Cardiac fibroblast (primary cell): ENCODE results near the gene OGFOD2.
A peak's percentile ranks its signal among the peaks of the same experiment; 100 is the strongest.

ENCODE experiments used
- DNase-seq, 2 donors: peaks; one replicate each; pipeline versions ENCODE4 v3.0.0 to v3.0.0-alpha.2; 2010; ENCODE audit warnings: low read depth in 2 of 2
- H3K4me3 ChIP-seq, 2 donors: replicated peaks in 1 of 2; 1 replicate in 1 of 2; 2 replicates in 1 of 2; pipeline ENCODE4 v1.5.1; 2011; ENCODE audit warnings: low read depth in 2 of 2, low read length in 2 of 2, mild to moderate bottlenecking in 2 of 2, moderate library complexity in 1 of 2
- CTCF ChIP-seq: IDR thresholded peaks from one replicate; pipeline ENCODE4 v1.5.1; 2011; ENCODE audit warnings: low read depth, mild to moderate bottlenecking, low read length, inconsistent platforms

Gene OGFOD2

DNA sequence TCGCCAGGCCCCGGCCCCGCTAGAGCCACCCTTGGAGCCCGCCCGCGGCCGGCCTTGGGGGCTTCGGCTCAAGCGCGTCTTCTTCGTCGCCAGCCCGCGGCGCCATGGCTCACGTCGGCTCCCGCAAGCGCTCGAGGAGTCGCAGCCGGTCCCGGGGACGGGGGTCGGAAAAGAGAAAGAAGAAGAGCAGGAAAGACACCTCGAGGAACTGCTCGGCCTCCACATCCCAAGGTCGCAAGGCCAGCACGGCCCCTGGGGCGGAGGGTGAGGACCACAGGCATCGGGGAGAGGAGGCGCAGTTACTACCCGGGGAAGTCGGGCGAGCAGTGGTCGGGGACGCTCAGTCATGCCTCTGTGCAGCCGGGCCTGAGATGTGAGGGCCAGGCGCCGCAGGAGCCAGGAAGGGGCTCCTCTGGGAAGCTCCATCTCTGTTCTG, 6.0 kb downstream of the OGFOD2 start:
- peak overlapping the region; percentile 86 to 91 for H3K4me3 ChIP-seq
- no peak for TF ChIP-seq CTCF
- DNase-seq, result peak; percentile 23 to 39

DNA sequence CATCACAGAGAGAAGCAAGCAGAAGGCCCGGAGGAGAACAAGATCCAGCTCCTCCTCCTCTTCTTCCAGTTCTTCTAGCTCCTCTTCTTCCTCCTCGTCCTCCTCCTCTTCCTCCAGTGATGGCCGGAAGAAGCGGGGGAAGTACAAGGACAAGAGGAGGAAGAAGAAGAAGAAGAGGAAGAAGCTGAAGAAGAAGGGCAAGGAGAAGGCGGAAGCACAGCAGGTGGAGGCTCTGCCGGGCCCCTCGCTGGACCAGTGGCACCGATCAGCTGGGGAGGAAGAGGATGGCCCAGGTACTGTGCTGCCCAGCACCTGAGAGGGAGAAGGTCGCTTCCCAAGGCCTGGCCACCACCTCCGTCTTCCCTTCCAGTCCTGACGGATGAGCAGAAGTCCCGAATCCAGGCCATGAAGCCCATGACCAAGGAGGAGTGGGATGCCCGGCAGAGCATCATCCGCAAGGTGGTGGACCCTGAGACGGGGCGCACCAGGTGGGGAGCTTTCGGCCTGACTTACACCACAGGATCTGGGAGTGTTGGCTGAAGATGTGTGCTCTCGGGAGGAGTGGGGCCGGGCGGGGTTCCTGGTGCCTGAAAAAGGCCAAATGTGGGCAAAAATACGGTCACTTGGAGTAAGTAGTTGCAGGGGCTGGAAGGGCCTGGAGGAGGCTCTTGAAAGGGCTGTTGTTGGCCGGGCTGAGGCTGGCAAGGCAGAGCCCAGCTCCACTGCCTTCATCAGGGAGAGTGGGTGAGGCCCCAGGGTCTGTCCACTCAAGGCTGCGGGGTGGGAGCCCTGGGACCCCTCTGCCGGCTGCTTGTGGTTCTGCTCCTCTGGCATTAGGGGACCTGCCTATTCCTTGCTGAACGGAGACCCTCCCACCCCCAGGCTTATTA, 6.8 kb downstream of the OGFOD2 start:
- peak overlapping the region; percentile 86 to 91 for H3K4me3 ChIP-seq
- DNase-seq, result no peak
- TF ChIP-seq CTCF, result no peak

GRCh38 chr12:122982477-122982815, 7.4 kb downstream of the OGFOD2 start:
- TF ChIP-seq CTCF, result no peak
- DNase-seq, result no peak
- H3K4me3 ChIP-seq, result peak overlapping the region in 1 of 2 donors; percentile 86

GRCh38 chr12:122982963-122983788, 8.1 kb downstream of the OGFOD2 start:
- no peak for DNase-seq
- H3K4me3 ChIP-seq, result no peak overlapping the region
- TF ChIP-seq CTCF, result no peak

GRCh38 chr12:122983789-122984515, 8.9 kb downstream of the OGFOD2 start:
- peak; percentile 28 to 44 for DNase-seq
- TF ChIP-seq CTCF, result no peak
- no peak overlapping the region for H3K4me3 ChIP-seq

GRCh38 chr12:122984612-122985337, 9.7 kb downstream of the OGFOD2 start:
- no peak overlapping the region for H3K4me3 ChIP-seq
- DNase-seq, result peak; percentile 29 to 39

More at GRCh38 chr12:122984612-122985337, 9.7 kb downstream of the OGFOD2 start:
- no peak for TF ChIP-seq CTCF
